Calu3 (cell line): ENCODE results near the gene SGTB. TPM values are rescaled to one million over a fixed set of nuclear protein-coding genes. Genes with fewer than 3 reads are reported as not detected.

ENCODE experiments used
- BruUV-seq: library from RNA; stranded (reverse); fragments of 400-500 nt; replicated peaks from 2 replicates; lab custom pipeline; 2021; lab: Mats Ljungman, UMichigan
- CTCF ChIA-PET: fragments of 300-600 bp; sonication (Branson Sonifier 250); formaldehyde crosslinking; loops from one replicate; lab custom pipeline; 2022; ENCODE audit warnings: antibody characterized with exemption; lab: Charles Lee
- DNase-seq: peaks from one replicate; pipeline ENCODE4 v3.0.0; 2022
- H3K27ac Mint-ChIP-seq: one replicate; pipeline ENCODE4 v1.8.0; 2022; ENCODE audit warnings: mixed read lengths; ENCODE audit not compliant: unreplicated experiment
- H3K27me3 Mint-ChIP-seq: one replicate; pipeline ENCODE4 v1.8.0; 2022; ENCODE audit warnings: mixed read lengths; ENCODE audit not compliant: unreplicated experiment
- H3K36me3 Mint-ChIP-seq: one replicate; pipeline ENCODE4 v1.8.0; 2022; ENCODE audit warnings: mild to moderate bottlenecking, moderate library complexity, mixed read lengths; ENCODE audit not compliant: insufficient read depth, unreplicated experiment
- H3K4me1 Mint-ChIP-seq: one replicate; pipeline ENCODE4 v1.8.0; 2022; ENCODE audit warnings: mild to moderate bottlenecking, low read depth, mixed read lengths; ENCODE audit not compliant: unreplicated experiment
- H3K4me3 Mint-ChIP-seq: one replicate; pipeline ENCODE4 v1.8.0; 2022; ENCODE audit warnings: mild to moderate bottlenecking, low read depth, moderate library complexity, mixed read lengths; ENCODE audit not compliant: unreplicated experiment
- H3K9me3 Mint-ChIP-seq: one replicate; pipeline ENCODE4 v1.8.0; 2022; ENCODE audit warnings: low read depth, mixed read lengths; ENCODE audit not compliant: unreplicated experiment
- intact Hi-C: fragments of 100-400 bp; cut with micrococcal nuclease; formaldehyde crosslinking; loops from one replicate; pipeline ENCODE4 v1.10.0; 2022; ENCODE audit not compliant: unreplicated experiment
- total RNA-seq: library from RNA; stranded (reverse); gene quantifications from 2 replicates; pipeline ENCODE4 v1.2.3, GENCODE V29; 2022
- TF ChIP-seq, protein P1 (sequence below): fragments of 200-600 bp; IDR thresholded peaks from one replicate; pipeline ENCODE4 v1.8.0; 2022; ENCODE audit warnings: antibody characterized with exemption; ENCODE audit not compliant: unreplicated experiment

Gene SGTB
- total RNA-seq, 1 experiment from 2014 or later: 6.8 TPM

DNA sequence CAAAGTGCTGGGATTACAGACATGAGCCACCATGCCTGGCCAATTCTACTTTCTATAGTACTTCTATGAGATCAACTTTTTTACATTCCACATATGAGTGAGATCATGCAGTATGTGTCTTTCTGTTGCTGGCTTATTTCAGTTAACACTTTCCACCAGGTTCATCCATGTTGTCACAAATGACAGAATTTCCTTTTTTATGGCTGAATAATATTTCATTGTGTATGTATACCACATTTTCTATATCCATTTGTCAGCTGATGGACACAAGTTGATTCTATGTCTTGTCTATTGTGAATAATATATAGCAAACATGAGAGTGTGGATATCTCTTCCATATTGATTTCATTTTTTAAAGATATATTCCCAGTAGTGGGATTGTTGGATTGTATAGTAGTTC, 17.3 kb upstream of the SGTB start:
- no peaks in the 10 kb centered on the region for H3K36me3 Mint-ChIP-seq
- TF ChIP-seq, protein P1, sequence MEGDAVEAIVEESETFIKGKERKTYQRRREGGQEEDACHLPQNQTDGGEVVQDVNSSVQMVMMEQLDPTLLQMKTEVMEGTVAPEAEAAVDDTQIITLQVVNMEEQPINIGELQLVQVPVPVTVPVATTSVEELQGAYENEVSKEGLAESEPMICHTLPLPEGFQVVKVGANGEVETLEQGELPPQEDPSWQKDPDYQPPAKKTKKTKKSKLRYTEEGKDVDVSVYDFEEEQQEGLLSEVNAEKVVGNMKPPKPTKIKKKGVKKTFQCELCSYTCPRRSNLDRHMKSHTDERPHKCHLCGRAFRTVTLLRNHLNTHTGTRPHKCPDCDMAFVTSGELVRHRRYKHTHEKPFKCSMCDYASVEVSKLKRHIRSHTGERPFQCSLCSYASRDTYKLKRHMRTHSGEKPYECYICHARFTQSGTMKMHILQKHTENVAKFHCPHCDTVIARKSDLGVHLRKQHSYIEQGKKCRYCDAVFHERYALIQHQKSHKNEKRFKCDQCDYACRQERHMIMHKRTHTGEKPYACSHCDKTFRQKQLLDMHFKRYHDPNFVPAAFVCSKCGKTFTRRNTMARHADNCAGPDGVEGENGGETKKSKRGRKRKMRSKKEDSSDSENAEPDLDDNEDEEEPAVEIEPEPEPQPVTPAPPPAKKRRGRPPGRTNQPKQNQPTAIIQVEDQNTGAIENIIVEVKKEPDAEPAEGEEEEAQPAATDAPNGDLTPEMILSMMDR: no peak
- no peak for DNase-seq
- BruUV-seq: no TSS peak
- H3K27ac Mint-ChIP-seq: no peak overlapping the region
- H3K27me3 Mint-ChIP-seq: no peaks in the 10 kb centered on the region
- CTCF ChIA-PET: no interaction called here
- intact Hi-C loops: no loop called here
- no peak overlapping the region for H3K4me3 Mint-ChIP-seq
- H3K9me3 Mint-ChIP-seq: no peaks in the 10 kb centered on the region
- peaks cover 35% of the 10 kb centered on the region for H3K4me1 Mint-ChIP-seq

DNA sequence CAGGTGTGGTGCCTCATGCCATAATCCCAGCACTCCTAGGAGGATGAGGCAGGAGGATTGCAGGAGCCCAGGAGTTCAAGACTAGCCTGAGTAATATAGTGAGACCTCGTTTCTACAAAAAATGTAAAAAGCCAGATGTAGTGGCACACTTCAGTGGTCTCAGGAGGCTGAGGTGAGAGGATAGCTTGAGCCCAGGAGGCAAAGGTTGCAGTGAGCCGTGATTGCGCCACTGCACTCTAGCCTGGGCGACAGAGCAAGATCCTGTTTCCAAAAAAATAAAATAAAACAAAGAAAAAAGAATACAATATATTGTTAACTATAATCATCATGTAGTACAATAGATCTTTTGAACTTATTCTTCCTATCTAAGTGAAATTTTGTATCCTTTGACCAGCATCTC, 16.4 kb upstream of the SGTB start:
- intact Hi-C loops: no loop called here
- no peaks in the 10 kb centered on the region for H3K9me3 Mint-ChIP-seq
- no peak for DNase-seq
- CTCF ChIA-PET: no interaction called here
- H3K4me1 Mint-ChIP-seq: peaks cover 35% of the 10 kb centered on the region
- no peaks in the 10 kb centered on the region for H3K36me3 Mint-ChIP-seq
- no peak overlapping the region for H3K27ac Mint-ChIP-seq
- no TSS peak for BruUV-seq
- no peaks in the 10 kb centered on the region for H3K27me3 Mint-ChIP-seq
- no peak overlapping the region for H3K4me3 Mint-ChIP-seq
- TF ChIP-seq, protein P1: no peak

DNA sequence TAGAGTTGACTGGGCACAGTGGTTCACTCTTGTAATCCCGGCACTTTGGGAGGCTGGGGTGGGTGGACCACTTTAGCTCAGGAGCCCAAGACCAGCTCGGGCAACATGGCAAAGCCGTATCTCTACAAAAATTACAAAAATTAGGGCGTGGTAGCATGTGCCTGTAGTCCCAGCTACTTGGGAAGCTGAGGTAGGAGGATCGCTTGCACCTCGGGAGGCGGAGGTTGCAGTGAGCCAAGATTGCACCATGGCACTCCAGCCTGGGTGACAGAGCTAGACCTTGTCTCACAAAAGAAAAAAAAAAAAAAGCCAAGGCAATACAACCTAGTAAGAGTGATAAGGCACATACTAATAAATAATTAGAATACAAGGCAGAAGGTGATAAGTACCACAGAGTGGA, 15.9 kb upstream of the SGTB start:
- peaks cover 32% of the 10 kb centered on the region for H3K4me1 Mint-ChIP-seq
- CTCF ChIA-PET: no interaction called here
- H3K27ac Mint-ChIP-seq: no peak overlapping the region
- no peaks in the 10 kb centered on the region for H3K36me3 Mint-ChIP-seq
- DNase-seq: no peak
- H3K27me3 Mint-ChIP-seq: no peaks in the 10 kb centered on the region
- no peak overlapping the region for H3K4me3 Mint-ChIP-seq
- no peaks in the 10 kb centered on the region for H3K9me3 Mint-ChIP-seq
- no TSS peak for BruUV-seq
- TF ChIP-seq, protein P1: no peak
- intact Hi-C loops: no loop called here

DNA sequence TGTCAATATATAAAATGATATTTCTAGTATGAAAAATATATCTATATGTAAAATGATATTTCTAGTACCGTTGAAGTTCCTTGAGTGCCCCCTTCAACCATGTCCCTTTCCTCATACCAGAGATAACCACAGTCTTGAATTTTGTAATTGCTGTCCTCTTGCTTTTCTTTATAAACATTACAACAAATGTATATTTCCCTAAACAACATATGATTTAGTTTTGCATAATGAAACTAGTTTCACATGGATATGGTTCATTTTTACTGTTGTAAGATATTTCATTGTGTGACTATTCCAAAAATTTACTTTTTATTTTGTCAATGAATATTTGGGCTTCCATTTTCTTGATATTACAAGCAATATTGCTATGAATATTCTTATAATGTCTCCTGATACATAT, 14.1 kb upstream of the SGTB start:
- H3K9me3 Mint-ChIP-seq: no peaks in the 10 kb centered on the region
- TF ChIP-seq, protein P1: no peak
- peaks cover 26% of the 10 kb centered on the region for H3K4me1 Mint-ChIP-seq
- CTCF ChIA-PET: no interaction called here
- no peak overlapping the region for H3K27ac Mint-ChIP-seq
- BruUV-seq: no TSS peak
- no peaks in the 10 kb centered on the region for H3K27me3 Mint-ChIP-seq
- no peaks in the 10 kb centered on the region for H3K36me3 Mint-ChIP-seq
- DNase-seq: no peak
- intact Hi-C loops: no loop called here
- no peak overlapping the region for H3K4me3 Mint-ChIP-seq
